Measurements from ENCODE around the gene ANKRD24.
"Not testable (repeated sequence)": the region's sequence is repeated elsewhere in the genome, so short reads cannot be mapped to it uniquely, and the experiment has no call there.

GRCh38 chr19:4192537-4192936 lies 10.0 kb downstream of the ANKRD24 start:
- TF ChIP-seq POLR2A, CTCF (IDR thresholded peaks at IDR 0.05): not testable (repeated sequence)

All from tibial nerve (tissue), 3 donors.